ENCODE measurements around the gene ADI1.

DNA sequence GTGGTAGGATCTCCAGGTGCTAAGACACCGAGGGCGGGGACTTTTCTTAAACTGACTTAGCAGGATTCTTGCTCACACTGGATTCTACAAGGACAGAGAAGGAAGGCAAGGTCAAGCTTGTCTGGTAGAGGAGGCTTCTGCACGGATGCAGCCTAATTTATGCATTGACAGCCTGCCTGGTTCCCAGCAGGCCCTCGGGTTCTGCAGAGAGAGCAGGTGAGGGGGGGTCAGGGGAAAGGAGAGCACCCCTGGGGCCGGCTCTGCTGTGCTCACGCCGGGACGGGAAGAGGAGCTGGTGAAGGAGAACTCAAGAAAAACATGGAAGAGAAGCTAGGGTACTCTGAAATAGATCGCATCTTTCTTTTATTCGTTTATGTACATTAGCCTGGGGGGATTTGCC is 46.4 kb downstream of the ADI1 start:
- TF ChIP-seq, protein P1, sequence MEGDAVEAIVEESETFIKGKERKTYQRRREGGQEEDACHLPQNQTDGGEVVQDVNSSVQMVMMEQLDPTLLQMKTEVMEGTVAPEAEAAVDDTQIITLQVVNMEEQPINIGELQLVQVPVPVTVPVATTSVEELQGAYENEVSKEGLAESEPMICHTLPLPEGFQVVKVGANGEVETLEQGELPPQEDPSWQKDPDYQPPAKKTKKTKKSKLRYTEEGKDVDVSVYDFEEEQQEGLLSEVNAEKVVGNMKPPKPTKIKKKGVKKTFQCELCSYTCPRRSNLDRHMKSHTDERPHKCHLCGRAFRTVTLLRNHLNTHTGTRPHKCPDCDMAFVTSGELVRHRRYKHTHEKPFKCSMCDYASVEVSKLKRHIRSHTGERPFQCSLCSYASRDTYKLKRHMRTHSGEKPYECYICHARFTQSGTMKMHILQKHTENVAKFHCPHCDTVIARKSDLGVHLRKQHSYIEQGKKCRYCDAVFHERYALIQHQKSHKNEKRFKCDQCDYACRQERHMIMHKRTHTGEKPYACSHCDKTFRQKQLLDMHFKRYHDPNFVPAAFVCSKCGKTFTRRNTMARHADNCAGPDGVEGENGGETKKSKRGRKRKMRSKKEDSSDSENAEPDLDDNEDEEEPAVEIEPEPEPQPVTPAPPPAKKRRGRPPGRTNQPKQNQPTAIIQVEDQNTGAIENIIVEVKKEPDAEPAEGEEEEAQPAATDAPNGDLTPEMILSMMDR (IDR thresholded peaks at IDR 0.05), result no peak
- TF ChIP-seq POLR2AphosphoS5 (IDR thresholded peaks at IDR 0.05), result no peak

Measured in transverse colon (tissue), 4 donors.